Activated CD4-positive, alpha-beta T cell treated with anti-CD3 and anti-CD28 coated beads, Interleukin-2, amount 50 U/mL, for 24 hours (primary cell): ENCODE measurements around the gene AK4.
"Not testable (repeated sequence)": the region's sequence is repeated elsewhere in the genome, so short reads cannot be mapped to it uniquely, and the experiment has no call there.

ENCODE experiments used
- DNase-seq, 2 donors: peaks; one replicate each; pipeline ENCODE4 v3.0.0-alpha.2; 2020; ENCODE audit warnings: low read depth in 1 of 2, low spot score in 1 of 2

AK4 gene

GRCh38 chr1:65148178-65148547, at the start of gene AK4:
Gene AK4 (plus strand): TSS chr1:65148203. CDS start chr1:65148408, 205 bp downstream.
- not testable (repeated sequence) for DNase-seq

GRCh38 chr1:65103807-65104206, 44.2 kb upstream of the AK4 start:
- DNase-seq: no peak

- no peak for DNase-seq
These were observed 43.0 kb upstream of the AK4 start for GRCh38 chr1:65104854-65105534.

- no peak for DNase-seq
These were observed 42.4 kb upstream of the AK4 start for GRCh38 chr1:65105596-65105995.

- DNase-seq: no peak
These were observed 39.9 kb upstream of the AK4 start for GRCh38 chr1:65108025-65108642.

GRCh38 chr1:65109487-65109886, 38.5 kb upstream of the AK4 start:
- no peak for DNase-seq

GRCh38 chr1:65112811-65113210, 35.2 kb upstream of the AK4 start:
- DNase-seq: no peak

- no peak for DNase-seq
These were observed 34.7 kb upstream of the AK4 start for GRCh38 chr1:65113298-65113697.

GRCh38 chr1:65114322-65114721, 33.7 kb upstream of the AK4 start:
- no peak for DNase-seq

GRCh38 chr1:65119951-65120350, 28.1 kb upstream of the AK4 start:
- no peak for DNase-seq

GRCh38 chr1:65129104-65129503, 18.9 kb upstream of the AK4 start:
- not testable (repeated sequence) for DNase-seq

- no peak for DNase-seq
These were observed 9.5 kb upstream of the AK4 start for GRCh38 chr1:65138524-65138923.

- DNase-seq: not testable (repeated sequence)
These were observed 8.2 kb upstream of the AK4 start for GRCh38 chr1:65139793-65140192.

- no peak for DNase-seq
These were observed 6.6 kb upstream of the AK4 start for GRCh38 chr1:65141394-65141793.

GRCh38 chr1:65141918-65142317, 6.1 kb upstream of the AK4 start:
- no peak for DNase-seq

- not testable (repeated sequence) for DNase-seq
These were observed 4.8 kb upstream of the AK4 start for GRCh38 chr1:65143112-65143658.

GRCh38 chr1:65146908-65147423, 1.0 kb upstream of the AK4 start:
- no peak for DNase-seq

GRCh38 chr1:65147424-65148177, 402 bp upstream of the AK4 start:
- peak in 1 of 2 donors; percentile 6 for DNase-seq

- peak; percentile 1 to 11 for DNase-seq
These were observed 746 bp downstream of the AK4 start for GRCh38 chr1:65148548-65149350.

- DNase-seq: no peak
These were observed 1.5 kb downstream of the AK4 start for GRCh38 chr1:65149351-65150107.
